AG20443 (cell line): ENCODE data around the gene COX11.
A peak's percentile ranks its signal among the peaks of the same experiment; 100 is the strongest.

Experiments
- DNase-seq: peaks from one replicate; pipeline ENCODE4 v3.0.0; 2012; ENCODE audit warnings: low spot score, mixed read lengths

Gene COX11

DNA sequence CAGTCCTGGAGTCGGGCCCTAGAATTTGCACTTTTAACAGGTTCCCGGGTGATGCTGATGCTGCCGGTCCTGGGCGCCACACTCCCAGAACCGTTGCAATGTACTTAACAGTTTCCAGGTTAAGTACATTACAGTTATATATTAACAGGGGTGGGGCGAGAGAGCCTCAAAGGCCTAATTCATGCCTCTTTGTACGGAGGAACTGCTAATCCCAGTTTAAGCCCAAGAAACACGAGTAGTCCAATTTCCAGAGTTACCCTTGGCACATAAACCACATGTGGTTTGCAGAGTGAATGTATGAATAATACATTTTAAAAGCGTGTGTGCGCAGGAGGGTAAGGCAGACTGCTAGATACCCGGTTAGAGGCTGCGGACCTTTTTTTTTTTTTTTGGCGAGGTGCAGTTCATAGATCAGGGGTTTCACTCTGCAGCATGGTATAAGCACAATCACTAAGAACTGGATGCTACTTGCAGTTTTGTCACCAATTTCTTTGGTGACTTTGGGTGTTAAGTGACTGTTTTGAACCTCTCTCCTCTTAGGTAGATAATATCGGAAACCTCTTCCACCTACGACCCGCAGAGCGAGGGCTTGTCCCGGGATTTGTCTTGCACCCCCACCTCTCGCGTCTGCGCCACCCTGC is 713 bp downstream of the COX11 start:
- peak; percentile 43 for DNase-seq

DNA sequence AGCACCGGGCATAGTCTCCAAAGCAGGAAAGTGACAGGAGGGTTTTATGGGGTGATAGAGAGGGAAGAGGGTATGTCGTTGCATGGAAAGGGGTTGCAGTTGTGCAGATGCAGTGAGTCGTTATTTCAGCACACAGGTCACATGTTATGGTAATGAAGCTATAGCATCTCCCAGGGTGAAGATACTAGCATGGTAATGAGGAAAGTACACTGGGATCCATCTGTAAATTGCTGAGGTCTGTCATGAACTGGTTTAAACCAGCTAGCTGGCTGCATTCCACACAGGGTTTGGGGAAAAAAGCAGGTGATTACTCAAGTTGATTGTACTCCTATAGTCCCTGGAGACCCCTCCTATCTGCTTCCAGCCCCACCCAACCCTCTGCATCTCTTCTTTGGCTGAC is 11.7 kb downstream of the COX11 start:
- DNase-seq, result no peak

DNA sequence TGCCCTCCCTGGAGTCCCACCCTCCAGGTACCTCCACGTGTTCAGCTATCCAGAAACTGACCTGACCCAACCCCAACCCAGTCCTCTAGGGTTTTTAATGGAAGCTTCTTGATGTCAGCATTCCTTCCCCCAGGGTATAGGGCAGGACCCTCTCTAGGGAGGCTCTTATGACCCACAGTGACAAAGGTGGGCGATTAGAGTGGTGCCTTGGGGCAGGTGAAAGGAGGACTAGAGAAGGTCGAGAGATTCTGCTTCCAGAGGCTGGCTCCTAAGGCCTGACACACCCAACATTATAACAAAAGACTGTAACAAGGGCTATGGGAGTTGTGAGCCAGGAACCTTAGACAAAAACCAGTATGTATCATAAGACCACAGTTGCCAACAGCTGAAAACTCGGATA is 17.2 kb downstream of the COX11 start:
- no peak for DNase-seq

DNA sequence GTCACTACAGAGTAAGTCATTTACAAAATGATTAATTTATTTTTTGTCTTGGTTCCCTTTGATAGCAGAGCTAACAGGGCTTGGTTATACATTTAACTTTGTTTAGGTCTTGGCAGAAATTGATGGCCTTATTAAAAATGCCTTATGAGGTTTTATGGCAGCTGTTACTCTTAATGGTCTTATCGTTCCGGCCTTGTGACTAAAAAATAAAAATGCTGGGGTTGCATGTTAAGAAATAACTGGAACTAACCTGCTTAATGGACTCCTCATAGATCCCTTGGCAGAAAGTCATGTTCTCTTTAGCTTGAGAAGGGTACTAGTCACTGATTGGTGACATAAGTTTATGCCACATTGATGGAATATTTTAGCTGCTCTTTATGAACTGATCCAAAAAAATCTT is 18.3 kb downstream of the COX11 start:
- no peak for DNase-seq

DNA sequence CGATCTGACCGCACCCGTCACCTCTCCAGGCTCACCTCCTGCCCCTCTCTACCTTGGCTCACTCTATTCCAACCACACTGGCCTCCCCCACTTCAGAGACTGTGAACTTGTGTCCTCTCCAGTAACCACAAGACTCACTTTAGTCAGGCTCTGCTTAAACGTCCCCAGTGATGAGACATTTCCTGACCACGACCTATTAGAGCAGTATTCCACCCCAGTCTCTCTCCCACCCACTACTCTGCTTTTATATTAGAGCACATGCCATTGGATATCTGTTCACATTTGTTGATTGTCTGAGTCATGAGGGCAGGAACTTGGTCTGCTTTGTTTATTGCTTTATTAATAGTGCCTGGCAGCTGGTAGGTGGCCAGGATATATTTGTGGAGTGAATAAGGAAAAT is 20.1 kb downstream of the COX11 start:
- peak; percentile 64 for DNase-seq

DNA sequence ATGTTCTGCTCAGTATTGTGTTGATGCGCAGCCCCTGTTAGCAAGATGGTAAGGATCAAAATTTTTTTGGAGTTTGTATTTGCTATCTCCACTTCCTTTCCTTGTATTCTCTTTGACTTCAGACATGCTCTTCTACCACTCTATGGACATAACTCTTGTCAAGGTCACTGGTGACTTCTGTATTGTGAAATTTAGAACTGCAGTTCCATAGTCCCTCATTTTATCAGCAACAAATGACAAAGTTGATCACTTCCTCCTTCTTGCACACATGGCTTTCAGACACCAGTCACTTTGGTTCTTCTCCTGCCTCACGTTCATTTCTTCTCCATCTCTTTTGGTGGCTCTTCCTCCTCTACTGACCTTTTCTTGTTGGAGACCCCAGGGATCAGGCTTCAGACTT is 21.1 kb downstream of the COX11 start:
- DNase-seq, result no peak

DNA sequence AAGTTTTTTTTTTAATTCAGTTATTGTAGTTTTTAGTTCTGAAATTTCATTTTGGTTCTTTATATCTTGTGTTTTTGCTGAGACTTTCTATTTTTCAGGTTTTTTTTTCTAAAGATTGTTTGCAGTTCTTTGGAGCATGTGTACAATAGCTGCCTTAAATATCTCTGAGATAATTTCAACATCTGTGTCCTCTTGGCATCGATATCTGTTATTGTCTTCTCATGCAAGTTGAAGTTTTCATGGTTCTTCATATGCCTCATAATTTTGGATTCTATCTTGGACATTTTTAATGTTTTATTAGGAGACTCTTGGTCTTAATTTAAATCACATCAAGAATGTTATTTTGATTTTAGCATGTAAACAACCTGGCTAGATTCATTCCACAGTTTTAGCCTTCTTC is 22.8 kb downstream of the COX11 start:
- DNase-seq, result no peak

DNA sequence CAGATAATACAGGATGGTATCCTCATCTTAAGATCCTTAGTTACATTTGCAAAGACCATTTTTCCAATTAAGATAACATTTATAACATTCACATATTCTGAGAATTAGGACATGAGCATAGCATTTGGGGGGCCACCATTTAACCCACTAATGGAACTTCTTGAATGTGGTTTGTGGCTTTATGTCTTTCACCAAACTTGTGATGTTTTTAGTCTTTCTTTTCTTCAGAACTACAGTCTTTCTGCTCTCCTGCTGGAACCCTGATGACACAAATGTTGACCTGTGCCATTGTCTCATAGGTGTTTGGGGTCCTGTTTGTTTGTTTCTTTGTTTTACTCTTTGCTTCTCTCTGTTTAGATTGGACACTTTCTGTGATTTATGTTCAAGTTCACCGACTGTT is 23.2 kb downstream of the COX11 start:
- DNase-seq, result no peak

DNA sequence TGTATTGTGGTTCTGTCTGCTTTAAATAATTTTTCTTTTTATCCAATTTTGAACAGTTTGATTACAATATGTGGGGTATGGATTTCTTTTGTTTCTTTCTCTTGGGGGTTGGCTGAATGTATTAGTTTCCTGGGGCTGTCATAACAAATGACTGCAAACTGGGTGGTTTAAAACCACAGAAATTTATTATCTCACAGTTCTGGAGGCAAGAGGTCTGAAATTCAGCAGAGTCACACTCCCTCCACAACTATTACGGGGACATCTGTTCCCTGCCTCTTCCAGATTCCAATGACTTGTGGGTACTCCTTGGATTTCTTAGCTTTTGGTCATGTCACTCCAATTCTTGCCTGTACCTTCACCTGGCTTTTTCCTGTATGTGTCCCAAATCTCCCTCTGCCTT is 23.7 kb downstream of the COX11 start:
- DNase-seq, result peak; percentile 49

DNA sequence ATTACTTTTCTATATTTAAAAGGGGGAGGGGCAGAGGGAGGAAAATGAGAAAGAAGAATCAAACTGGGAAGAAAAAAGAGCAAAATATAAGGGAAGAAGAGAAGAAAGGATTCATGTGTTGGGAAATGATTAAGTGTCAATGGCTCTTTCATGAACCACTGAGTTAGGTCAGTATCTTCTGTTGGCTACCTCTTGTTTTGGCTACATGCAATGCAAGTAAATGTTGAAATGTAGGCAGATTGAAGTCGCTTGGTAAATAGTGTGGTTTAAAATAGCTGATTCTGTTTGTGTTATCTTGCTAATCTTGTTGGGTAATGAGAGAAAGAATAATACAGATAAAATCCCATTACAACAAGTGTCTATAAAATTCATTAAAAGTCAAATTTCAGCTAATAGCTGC is 27.2 kb downstream of the COX11 start:
- no peak for DNase-seq

DNA sequence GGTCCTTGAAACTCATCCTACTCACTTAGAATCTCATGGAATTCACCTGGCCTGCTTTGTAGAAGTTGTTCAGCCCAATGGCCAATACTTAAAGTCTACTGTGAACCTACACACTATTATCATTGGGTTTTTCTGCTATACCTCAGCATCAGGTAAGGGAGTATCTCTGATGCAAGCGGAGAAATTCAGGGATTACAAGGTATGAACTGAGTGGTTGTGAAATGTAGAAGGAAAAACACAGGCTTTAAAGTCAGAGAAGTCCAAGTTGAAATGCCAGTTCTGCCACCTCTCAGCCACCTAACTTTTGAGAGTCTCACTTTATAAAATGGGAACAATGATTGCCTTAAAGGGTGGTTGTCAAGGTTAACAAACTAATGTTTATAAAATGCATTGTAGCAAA is 31.0 kb downstream of the COX11 start:
- no peak for DNase-seq

DNA sequence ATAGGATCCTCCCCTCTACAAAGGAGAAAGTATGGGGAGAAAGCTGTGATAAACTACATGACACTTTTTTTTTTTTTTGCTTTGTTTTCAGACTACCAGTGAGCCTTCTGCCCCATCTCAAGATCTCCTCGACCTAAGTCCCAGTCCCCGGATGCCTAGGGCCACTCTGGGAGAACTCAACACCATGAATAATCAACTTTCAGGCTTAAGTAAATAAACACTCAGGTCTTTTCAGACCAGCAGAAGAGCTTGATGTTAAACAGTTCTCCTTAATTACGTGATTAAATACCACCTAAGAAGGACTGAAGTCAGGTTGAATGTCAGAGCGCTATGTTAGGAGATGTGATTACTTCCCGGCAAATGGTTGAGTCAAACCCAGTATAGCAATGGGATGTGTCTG is 31.4 kb downstream of the COX11 start:
- DNase-seq, result no peak

DNA sequence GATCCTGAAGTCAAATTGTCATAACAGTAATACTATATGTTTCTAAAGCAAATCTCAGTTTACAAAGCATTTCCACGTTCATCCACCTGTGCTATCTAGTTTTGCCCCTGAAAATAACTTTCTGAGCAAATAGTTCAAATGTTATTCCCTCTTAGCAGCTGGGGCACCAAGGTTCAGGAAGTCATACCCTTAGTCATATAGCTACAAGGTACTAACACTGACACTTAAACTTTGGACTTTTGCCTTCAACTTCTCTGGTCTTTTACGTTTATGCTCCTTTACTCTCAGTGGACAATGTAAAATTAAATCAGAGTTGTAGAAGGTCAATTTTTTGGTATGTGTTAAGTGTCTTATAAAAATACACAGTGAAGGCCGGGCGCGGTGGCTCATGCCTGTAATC is 33.0 kb downstream of the COX11 start:
- no peak for DNase-seq

DNA sequence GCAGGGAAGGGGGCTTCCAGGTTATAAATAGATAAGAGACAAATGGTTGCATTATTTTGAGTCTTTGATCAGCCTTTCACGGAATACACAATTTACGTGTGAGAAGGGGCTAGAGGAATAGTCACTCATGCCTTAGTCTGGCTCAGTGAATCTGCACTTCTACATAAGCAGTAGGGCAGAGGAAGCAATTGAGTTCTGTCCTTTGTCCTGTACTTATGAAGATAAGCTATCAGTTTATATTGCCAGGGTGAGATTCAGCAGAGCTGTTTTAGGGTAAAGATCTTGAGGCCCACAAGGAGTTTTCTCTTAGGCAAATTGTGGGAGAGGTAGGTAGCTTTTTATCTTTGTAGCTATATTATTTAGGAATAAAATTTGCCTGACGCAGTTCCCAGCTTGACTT is 34.5 kb downstream of the COX11 start:
- no peak for DNase-seq

DNA sequence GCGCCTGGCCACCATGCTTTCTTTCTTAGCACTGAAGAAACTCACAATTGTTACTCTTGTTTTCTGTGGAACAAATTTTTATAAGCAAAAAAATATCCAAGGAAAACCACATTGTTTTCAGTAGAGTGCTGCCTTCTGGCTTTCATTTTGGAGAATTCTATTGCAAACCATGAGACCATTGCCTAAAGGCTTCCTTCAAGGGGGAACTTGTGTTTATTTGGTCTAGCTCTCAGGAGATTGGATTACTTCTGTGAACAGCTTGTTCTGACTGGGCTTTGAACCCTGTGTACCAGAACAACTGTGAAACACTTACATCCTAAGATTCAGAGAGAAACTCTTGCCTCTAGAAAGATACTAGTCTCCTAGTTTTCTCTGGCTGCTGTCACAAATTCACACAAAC is 35.7 kb downstream of the COX11 start:
- DNase-seq, result no peak

DNA sequence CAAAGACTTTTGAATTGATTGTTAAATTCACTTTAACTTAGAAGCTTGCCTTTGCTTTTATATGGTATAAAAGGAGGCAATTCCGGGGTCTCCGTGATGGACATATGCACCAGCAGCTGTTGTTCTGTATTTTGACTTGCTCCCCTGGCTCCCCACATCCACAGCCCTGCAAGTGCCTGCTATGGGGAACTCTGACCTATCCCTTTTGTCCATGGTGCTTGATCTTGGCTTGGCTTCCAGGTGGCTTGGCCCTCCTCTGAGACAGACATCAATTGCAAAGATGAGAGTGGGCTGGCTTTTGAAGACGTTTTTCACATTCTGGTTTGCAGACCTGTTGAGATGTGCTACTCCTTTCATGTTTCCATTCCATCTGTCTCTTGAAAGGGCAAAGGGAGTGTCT is 40.9 kb downstream of the COX11 start:
- DNase-seq, result no peak

DNA sequence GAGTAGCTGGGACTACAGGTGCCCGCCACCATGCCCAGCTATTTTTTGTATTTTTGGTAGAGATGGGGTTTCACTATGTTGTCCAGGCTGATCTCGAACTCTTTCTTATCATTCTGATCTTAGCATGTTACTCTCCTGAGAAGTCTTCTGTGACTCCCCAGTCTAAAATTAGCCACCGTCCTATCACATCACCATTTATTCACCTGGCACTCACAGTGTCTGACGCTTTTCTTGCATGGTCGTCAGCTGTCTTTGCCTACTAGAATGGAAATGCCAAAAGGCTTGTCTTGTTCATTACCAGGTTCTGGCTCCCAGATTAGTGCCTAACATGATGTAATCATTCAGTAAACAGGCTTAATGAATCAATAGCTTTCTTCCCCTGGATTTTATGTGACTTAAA is 44.0 kb downstream of the COX11 start:
- DNase-seq, result no peak

DNA sequence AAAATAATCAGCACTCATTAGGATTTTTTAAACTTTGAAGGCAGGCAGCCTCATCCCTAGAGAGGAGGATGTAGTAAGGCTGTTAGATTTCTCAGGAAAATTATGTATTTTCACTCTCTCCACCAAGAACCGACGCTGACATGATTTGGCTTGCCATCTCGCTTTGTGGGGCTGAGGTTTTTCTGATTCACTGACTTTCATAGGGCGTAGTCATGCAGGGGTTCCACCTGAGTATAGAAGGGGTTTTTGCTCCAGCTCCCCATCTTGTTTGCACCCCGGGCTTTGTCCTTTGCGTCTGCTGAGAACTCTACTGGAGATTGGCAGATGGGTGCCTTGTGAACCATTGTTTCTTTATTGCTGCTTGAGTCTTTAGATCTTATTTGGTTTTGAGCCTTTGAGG is 47.6 kb downstream of the COX11 start:
- DNase-seq, result no peak

DNA sequence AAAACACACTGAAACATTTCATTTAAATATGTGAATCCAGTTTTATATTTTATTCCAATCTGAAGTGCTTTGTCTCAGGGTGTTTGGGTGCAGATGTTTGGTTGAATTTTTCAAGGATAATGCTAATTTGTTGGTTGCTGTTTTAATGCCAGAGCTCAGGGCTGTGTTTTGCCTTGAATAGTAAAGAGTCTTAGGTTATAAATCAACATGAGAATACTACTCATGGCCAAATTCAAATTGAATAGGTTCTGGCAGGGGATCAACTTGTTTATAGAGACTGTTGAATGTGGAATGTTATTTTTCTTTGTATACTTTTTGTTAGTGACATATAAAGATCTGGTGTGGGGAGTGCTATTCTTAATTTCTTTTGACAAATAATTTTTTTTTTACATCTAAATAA is 49.0 kb downstream of the COX11 start:
- no peak for DNase-seq

DNA sequence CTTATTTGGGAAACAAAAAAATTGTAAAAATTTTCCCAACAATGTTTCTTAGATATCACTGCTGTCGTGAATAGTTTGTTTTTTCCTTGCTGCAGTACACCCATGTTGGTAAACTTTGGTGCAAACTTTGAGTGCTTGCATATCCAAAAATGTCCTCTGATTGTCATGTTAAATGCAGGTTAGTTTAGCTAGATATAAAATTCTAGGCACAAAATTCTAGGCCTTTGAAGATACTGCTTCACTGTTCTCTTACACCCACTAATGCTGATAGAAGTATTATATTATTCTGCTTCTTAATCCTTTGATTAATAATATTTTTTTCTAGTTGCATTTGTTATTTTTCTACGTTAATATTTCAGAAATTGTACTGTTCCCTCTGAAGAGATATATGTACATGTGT is 51.7 kb downstream of the COX11 start:
- no peak for DNase-seq
